Ovary (tissue), 9 donors: Measurements from ENCODE around the gene NHLRC1. TPM values are rescaled to one million over a fixed set of nuclear protein-coding genes. Genes with fewer than 3 reads are reported as not detected.
"Not testable (repeated sequence)": the region's sequence is repeated elsewhere in the genome, so short reads cannot be mapped to it uniquely, and the experiment has no call there.

ENCODE experiments used
- DNase-seq, 5 donors: peaks; one replicate each; pipeline ENCODE4 v3.0.0-alpha.2; 2019 to 2020
- H3K27ac ChIP-seq, 2 donors: fragments of 200-600 bp; one replicate each; pipeline versions ENCODE4 v1.5.1 to v1.8.0; 2019 to 2022
- H3K27me3 ChIP-seq: fragments of 200-600 bp; one replicate; pipeline ENCODE4 v1.8.0; 2022
- H3K36me3 ChIP-seq: fragments of 200-600 bp; sonication (generic); one replicate; pipeline ENCODE4 v1.5.1; 2019
- H3K4me1 ChIP-seq: one replicate; pipeline ENCODE4 v1.8.1; 2013; ENCODE audit warnings: mild to moderate bottlenecking, moderate library complexity; ENCODE audit not compliant: insufficient read depth
- H3K4me3 ChIP-seq: fragments of 200-600 bp; sonication (generic); one replicate; pipeline ENCODE4 v1.5.1; 2017
- H3K9me3 ChIP-seq, 2 donors: fragments of 200-600 bp in 1 of 2; sonication (generic) in 1 of 2; one replicate each; pipeline versions ENCODE4 v1.5.1 to v1.8.1; 2013 to 2019; ENCODE audit warnings: mild to moderate bottlenecking in 1 of 2, moderate library complexity in 1 of 2
- CTCF ChIP-seq, 3 donors: fragments of 450-650 bp in 2 of 3; fragments of 200-600 bp in 1 of 3; IDR thresholded peaks; one replicate each; pipeline versions ENCODE4 v1.5.1 to v1.8.0; 2016 to 2022; ENCODE audit warnings: antibody characterized with exemption in 3 of 3, mild to moderate bottlenecking in 1 of 3
- EP300 ChIP-seq: sonication (generic); formaldehyde crosslinking; IDR thresholded peaks from one replicate; pipeline ENCODE4 v1.6.1; 2017; ENCODE audit warnings: antibody characterized with exemption
- POLR2A ChIP-seq: fragments of 450-650 bp; IDR thresholded peaks from one replicate; pipeline ENCODE4 v1.6.1; 2017; ENCODE audit warnings: antibody characterized with exemption, mild to moderate bottlenecking, moderate library complexity
- WGBS, 3 donors: extraction: QIAGEN DNeasy Blood & Tissue Kit in 1 of 3; methylation state at CpG; one replicate each; pipeline versions ENCODE4 v1.1.5 to v1.1.7; 2013 to 2017; 5-methylcytosine and 5-hydroxymethylcytosine counted together
- intact Hi-C, 4 donors: fragments of 100-400 bp; cut with DNase I; formaldehyde crosslinking; loops; one replicate each; pipeline versions ENCODE4 v1.11.0 to v1.15.1; 2022 to 2023
- polyA plus RNA-seq, 2 donors: library from polyadenylated mRNA; stranded (reverse); fragments of 200-250 nt in 1 of 2; fragments of 350-450 nt in 1 of 2; fragmentation: Illumina TruSeq in 1 of 2; extraction: RNeasy Lipid Tissue Mini Kit (QIAGEN cat#74804) in 1 of 2; gene quantifications; one replicate each; pipeline ENCODE4 v1.2.3, GENCODE V29; 2013 to 2014
- total RNA-seq, 7 donors: library from RNA; depleted of rRNA in 2 of 7; stranded (reverse); fragments of >200 nt in 2 of 7; fragmentation: NEBNext Ultra II Directional in 3 of 7; extraction: Animal tissue kit (Norgen Biotek cat#: 25700) in 3 of 7; gene quantifications; one replicate each; pipeline versions ENCODE4 v1.1.0 to v1.2.4, GENCODE V29; 2016 to 2023
- donor health status: DM: no; HTN: no; CAD: no; lungs with moderate emphysema.
- donor health status: DM: no; HTN: no; CAD: no.
- donor health status: Bipolar disorder and iron deficiency.
- donor health status: DM: yes; HTN: yes; CAD: no.
- donor health status: DM: no; HTN: no; CAD: no.
- donor health status: DM: yes; HTN: yes; CAD: no.

Gene NHLRC1
- total and polyA plus RNA-seq, 9 donors = 0.46 to 1.7 (median 1.2) TPM

- Histone ChIP-seq H3K27me3 (no peaks in the 10 kb centered on the region), H3K4me3 (no peak overlapping the region), H3K36me3 (no peaks in the 10 kb centered on the region), H3K9me3 (no peaks in the 10 kb centered on the region), H3K27ac (no peak overlapping the region), H3K4me1 (peaks cover 2% of the 10 kb centered on the region)
- WGBS, 3 donors = 91 to 93% (median 92%) methylated on average over 3 of the region's 3 CpGs
- intact Hi-C loops = loop anchor here in 1 of 4 donors (10.0 kb wide), 1 partner anchor 113 kb away; the partner anchor contains the start of gene DEK
- DNase-seq = no peak
- TF ChIP-seq POLR2A (no peak), CTCF (IDR thresholded peaks at IDR 0.05) (no peak), EP300 (no peak)
Measured at GRCh38 chr6:18151801-18152200, 29.3 kb upstream of the NHLRC1 start.

- H3K27ac ChIP-seq, H3K9me3 ChIP-seq, H3K4me1 ChIP-seq, H3K27me3 ChIP-seq, H3K4me3 ChIP-seq, H3K36me3 ChIP-seq, DNase-seq: not testable (repeated sequence)
- WGBS, 3 donors = 97 to 99% (median 97%) methylated on average over 3 of the region's 3 CpGs
- intact Hi-C loops = loop anchor here in 1 of 4 donors (10.0 kb wide), 1 partner anchor 113 kb away; the partner anchor contains the start of gene DEK
Measured at GRCh38 chr6:18151391-18151790, 28.9 kb upstream of the NHLRC1 start.

GRCh38 chr6:18148304-18149025, 26.0 kb upstream of the NHLRC1 start:
- no peaks in the 10 kb centered on the region for H3K36me3 ChIP-seq
- 90 to 95% (median 93%) methylated on average over 5 of the region's 5 CpGs for WGBS, 3 donors
- TF ChIP-seq EP300 = no peak
- no peak for TF ChIP-seq CTCF (IDR thresholded peaks at IDR 0.05)
- TF ChIP-seq POLR2A = no peak
- intact Hi-C loops = no loop called here
- H3K9me3 ChIP-seq = no peaks in the 10 kb centered on the region
- no peak overlapping the region for H3K27ac ChIP-seq
- no peak overlapping the region for H3K4me3 ChIP-seq
- no peaks in the 10 kb centered on the region for H3K27me3 ChIP-seq
- H3K4me1 ChIP-seq = no peaks in the 10 kb centered on the region
- DNase-seq = no peak

GRCh38 chr6:18147616-18148015, 25.1 kb upstream of the NHLRC1 start:
- Histone ChIP-seq H3K4me1 (no peaks in the 10 kb centered on the region), H3K4me3 (no peak overlapping the region), H3K27ac (no peak overlapping the region), H3K9me3 (no peaks in the 10 kb centered on the region), H3K27me3 (no peaks in the 10 kb centered on the region), H3K36me3 (no peaks in the 10 kb centered on the region)
- no peak for DNase-seq
- TF ChIP-seq EP300 (no peak), CTCF (IDR thresholded peaks at IDR 0.05) (no peak), POLR2A (no peak)
- 95 to 97% (median 97%) methylated on average over 2 of the region's 2 CpGs for WGBS, 3 donors
- intact Hi-C loops = no loop called here

GRCh38 chr6:18147160-18147559, 24.7 kb upstream of the NHLRC1 start:
- intact Hi-C loops = no loop called here
- H3K36me3 ChIP-seq = no peaks in the 10 kb centered on the region
- H3K9me3 ChIP-seq = no peaks in the 10 kb centered on the region
- H3K4me1 ChIP-seq = no peaks in the 10 kb centered on the region
- no peak for DNase-seq
- H3K27me3 ChIP-seq = no peaks in the 10 kb centered on the region
- no peak overlapping the region for H3K4me3 ChIP-seq
- no peak overlapping the region for H3K27ac ChIP-seq
- no peak for TF ChIP-seq EP300
- TF ChIP-seq POLR2A = no peak
- TF ChIP-seq CTCF (IDR thresholded peaks at IDR 0.05) = no peak
- WGBS, 3 donors = 55 to 76% (median 66%) methylated on average over 2 of the region's 2 CpGs
